Sigmoid colon (tissue), 7 donors: ENCODE measurements around the gene TMEM109. TPM values are rescaled to one million over a fixed set of nuclear protein-coding genes. Genes with fewer than 3 reads are reported as not detected.

ENCODE experiments used
- DNase-seq: peaks from one replicate; pipeline ENCODE4 v3.0.0-alpha.2; 2019
- H3K27ac ChIP-seq, 4 donors: fragments of 200-600 bp; sonication (generic); one replicate each; pipeline ENCODE4 v1.5.1; 2016 to 2019; ENCODE audit warnings: mild to moderate bottlenecking in 1 of 4
- H3K27me3 ChIP-seq, 3 donors: fragments of 200-600 bp; sonication (generic); one replicate each; pipeline ENCODE4 v1.5.1; 2019; ENCODE audit warnings: mild to moderate bottlenecking in 1 of 3
- H3K36me3 ChIP-seq, 4 donors: fragments of 200-600 bp; sonication (generic); one replicate each; pipeline ENCODE4 v1.5.1; 2016 to 2019
- H3K4me1 ChIP-seq, 4 donors: fragments of 200-600 bp; sonication (generic); one replicate each; pipeline ENCODE4 v1.5.1; 2017 to 2019
- H3K4me3 ChIP-seq, 4 donors: fragments of 200-600 bp; sonication (generic); one replicate each; pipeline ENCODE4 v1.5.1; 2017 to 2019; ENCODE audit warnings: mild to moderate bottlenecking in 2 of 4, moderate library complexity in 1 of 4
- H3K9me3 ChIP-seq, 4 donors: fragments of 200-600 bp in 3 of 4; sonication (generic) in 3 of 4; one replicate each; pipeline versions ENCODE4 v1.5.1 to v1.6.1; 2013 to 2019
- CTCF ChIP-seq, 4 experiments: fragments of 450-650 bp in 3 of 4; fragments of 200-600 bp in 1 of 4; IDR thresholded peaks; one replicate each; pipeline ENCODE4 v1.5.1; 2016 to 2019; ENCODE audit warnings: antibody characterized with exemption in 4 of 4, mild to moderate bottlenecking in 3 of 4, moderate library complexity in 2 of 4
- EP300 ChIP-seq, 4 donors: sonication (generic); formaldehyde crosslinking; IDR thresholded peaks; one replicate each; pipeline ENCODE4 v1.6.1; 2017; ENCODE audit warnings: antibody characterized with exemption in 4 of 4
- POLR2A ChIP-seq, 2 donors: fragments of 450-650 bp; IDR thresholded peaks; one replicate each; pipeline ENCODE4 v1.6.1; 2016; ENCODE audit warnings: antibody characterized with exemption in 2 of 2, mild to moderate bottlenecking in 2 of 2, moderate library complexity in 2 of 2
- POLR2AphosphoS5 ChIP-seq, 4 donors: sonication (generic); formaldehyde crosslinking; IDR thresholded peaks; one replicate each; pipeline ENCODE4 v1.6.1; 2017; ENCODE audit warnings: antibody characterized with exemption in 4 of 4
- WGBS, 2 donors: extraction: QIAGEN DNeasy Blood & Tissue Kit; methylation state at CpG; one replicate each; pipeline ENCODE4 v1.1.7; 2013; 5-methylcytosine and 5-hydroxymethylcytosine counted together
- intact Hi-C: fragments of 100-400 bp; cut with DNase I; formaldehyde crosslinking; loops from one replicate; pipeline ENCODE4 v1.15.1; 2023
- polyA plus RNA-seq, 3 donors: library from polyadenylated mRNA; stranded (reverse); fragments of 200-250 nt; gene quantifications; one replicate each; pipeline ENCODE4 v1.2.3, GENCODE V29; 2013
- total RNA-seq, 4 donors: library from RNA; depleted of rRNA; stranded (reverse); fragments of >200 nt; gene quantifications; one replicate each; pipeline ENCODE4 v1.1.0, GENCODE V29; 2016
- donor health status: healthy with polysubstance abuse.
- donor health status: Bipolar disorder and iron deficiency.
- donor health status: healthy.

The TMEM109 gene
- total and polyA plus RNA-seq, 7 donors, result 16.2 to 115 (median 86.2) TPM

GRCh38 chr11:60902625-60903024 lies 11.3 kb upstream of the TMEM109 start:
- TF ChIP-seq EP300 (IDR thresholded peaks at IDR 0.05) (no peak), CTCF (IDR thresholded peaks at IDR 0.05) (no peak), POLR2A (IDR thresholded peaks at IDR 0.05) (no peak), POLR2AphosphoS5 (IDR thresholded peaks at IDR 0.05) (no peak)
- no peak overlapping the region for H3K27ac ChIP-seq
- WGBS, 2 donors, result 94% methylated on average over 11 of the region's 11 CpGs
- H3K36me3 ChIP-seq, result peaks cover 39 to 57% (median 46%) of the 10 kb centered on the region in 4 donors
- H3K4me1 ChIP-seq, result peaks cover 0 to 34% (median 27%) of the 10 kb centered on the region in 4 donors
- intact Hi-C loops, result loop anchor here (10.0 kb wide), 1 partner anchor 432 kb away; the partner anchor contains the start of genes DDB1 and TKFC
- no peaks in the 10 kb centered on the region for H3K27me3 ChIP-seq
- H3K4me3 ChIP-seq, result no peak overlapping the region
- no peaks in the 10 kb centered on the region for H3K9me3 ChIP-seq
- peak; percentile 46 for DNase-seq

GRCh38 chr11:60905047-60905446 lies 8.9 kb upstream of the TMEM109 start:
- peaks cover 0 to 29% (median 24%) of the 10 kb centered on the region in 4 donors for H3K4me1 ChIP-seq
- H3K9me3 ChIP-seq, result no peaks in the 10 kb centered on the region
- peaks cover 20 to 35% (median 27%) of the 10 kb centered on the region in 4 donors for H3K36me3 ChIP-seq
- peak overlapping the region; percentile 89 to 99 (median 95) for H3K4me3 ChIP-seq
- WGBS, 2 donors, result 28 to 44% methylated on average over 6 of the region's 6 CpGs
- intact Hi-C loops, result loop anchor here (10.0 kb wide), 1 partner anchor 430 kb away; the partner anchor contains the start of genes DDB1 and TKFC
- TF ChIP-seq EP300 (IDR thresholded peaks at IDR 0.05) (no peak), POLR2AphosphoS5 (IDR thresholded peaks at IDR 0.05) (no peak), CTCF (IDR thresholded peaks at IDR 0.05) (no peak), POLR2A (IDR thresholded peaks at IDR 0.05) (no peak)
- H3K27ac ChIP-seq, result peak overlapping the region; percentile 97 to 100 (median 98)
- no peaks in the 10 kb centered on the region for H3K27me3 ChIP-seq
- no peak for DNase-seq

GRCh38 chr11:60905551-60906113 lies 8.3 kb upstream of the TMEM109 start:
- TF ChIP-seq POLR2AphosphoS5 (IDR thresholded peaks at IDR 0.05), result no peak
- no peak for TF ChIP-seq EP300 (IDR thresholded peaks at IDR 0.05)
- H3K27ac ChIP-seq, result peak overlapping the region; percentile 97 to 100 (median 98)
- peaks cover 14 to 29% (median 21%) of the 10 kb centered on the region in 4 donors for H3K36me3 ChIP-seq
- WGBS, 2 donors, result 1 to 5% methylated on average over 16 of the region's 16 CpGs
- peak overlapping the region; percentile 89 to 99 (median 95) for H3K4me3 ChIP-seq
- H3K9me3 ChIP-seq, result no peaks in the 10 kb centered on the region
- DNase-seq, result peak; percentile 58
- peaks cover 0 to 29% (median 24%) of the 10 kb centered on the region in 4 donors for H3K4me1 ChIP-seq
- intact Hi-C loops, result loop anchor here (2.0 to 10.0 kb wide), 2 partner anchors 63 to 429 kb away; partner anchors contain the start of genes CCDC86, DDB1 and TKFC
- H3K27me3 ChIP-seq, result no peaks in the 10 kb centered on the region

- DNase-seq, result peak; percentile 98
- WGBS, 2 donors, result 0% methylated on average over 75 of the region's 75 CpGs
These were observed 7.6 kb upstream of the TMEM109 start, which contains the start of gene PRPF19 for GRCh38 chr11:60906132-60906972. TSS of gene PRPF19 (minus strand) at chr11:60906585. CDS start at chr11:60906382, 203 bp downstream.

More at GRCh38 chr11:60906132-60906972, 7.6 kb upstream of the TMEM109 start, which contains the start of gene PRPF19:
- Histone ChIP-seq H3K9me3 (no peaks in the 10 kb centered on the region), H3K4me3 (peak within 1 kb of the TSS; percentile 89 to 99 (median 95)), H3K27ac (peak within 1 kb of the TSS; percentile 97 to 100 (median 98)), H3K27me3 (no peaks in the 10 kb centered on the region), H3K4me1 (peaks cover 0 to 29% (median 24%) of the 10 kb centered on the region in 4 donors), H3K36me3 (peaks cover 7 to 22% (median 14%) of the 10 kb centered on the region in 4 donors)
- intact Hi-C loops, result loop anchor here (2.0 to 10.0 kb wide), 2 partner anchors 64 to 428 kb away; partner anchors contain the start of genes CCDC86, DDB1 and TKFC
- peak; percentile 82 to 94 (median 87) for TF ChIP-seq POLR2AphosphoS5 (IDR thresholded peaks at IDR 0.05)
- peak; percentile 59 to 63 for TF ChIP-seq POLR2A (IDR thresholded peaks at IDR 0.05)
- no peak for TF ChIP-seq CTCF (IDR thresholded peaks at IDR 0.05)
- TF ChIP-seq EP300 (IDR thresholded peaks at IDR 0.05), result peak in 1 of 4 donors; percentile 57
